Activated CD4-positive, alpha-beta T cell treated with anti-CD3 and anti-CD28 coated beads for 36 hours (primary cell): ENCODE data around the gene SEMA6B. TPM values are rescaled to one million over a fixed set of nuclear protein-coding genes. Genes with fewer than 3 reads are reported as not detected.

Experiments
- ATAC-seq: fragments of 200-7000 bp; cut with Tn5 transposase; one replicate; pipeline ENCODE4 v1.10.0; 2021; ENCODE audit warnings: mild to moderate bottlenecking, moderate library complexity
- CTCF ChIA-PET: fragments of 350-600 bp; sonication (Branson Sonifier 250); formaldehyde crosslinking; loops from one replicate; lab custom pipeline; 2021; ENCODE audit warnings: antibody characterized with exemption; lab: Charles Lee
- POLR2A ChIA-PET: fragments of 350-600 bp; sonication (Branson Sonifier 250); formaldehyde crosslinking; loops from one replicate; lab custom pipeline; 2021; ENCODE audit warnings: antibody characterized with exemption, inconsistent platforms; lab: Charles Lee
- DNase-seq: peaks from one replicate; pipeline ENCODE4 v3.0.0-alpha.2; 2020
- H3K27ac Mint-ChIP-seq: one replicate; pipeline ENCODE4 v1.8.0; 2021; ENCODE audit warnings: mixed read lengths
- H3K27me3 Mint-ChIP-seq: one replicate; pipeline ENCODE4 v1.8.0; 2021; ENCODE audit warnings: mixed read lengths
- H3K36me3 Mint-ChIP-seq: one replicate; pipeline ENCODE4 v1.8.0; 2021; ENCODE audit warnings: low read depth, mixed read lengths
- H3K4me1 Mint-ChIP-seq: one replicate; pipeline ENCODE4 v1.8.0; 2021; ENCODE audit warnings: mixed read lengths
- H3K4me3 Mint-ChIP-seq: one replicate; pipeline ENCODE4 v1.8.0; 2021; ENCODE audit warnings: mild to moderate bottlenecking, moderate library complexity, mixed read lengths
- H3K9me3 Mint-ChIP-seq: one replicate; pipeline ENCODE4 v1.8.0; 2021; ENCODE audit warnings: low read depth, mixed read lengths
- intact Hi-C, 2 experiments: fragments of 100-400 bp; cut with DNase I in 1 of 2; cut with micrococcal nuclease in 1 of 2; formaldehyde crosslinking; loops; one replicate each; pipeline versions ENCODE4 v1.14.2 to v1.15.1; 2022 to 2024; cut with DNase I, micrococcal nuclease
- total RNA-seq, 2 experiments: library from RNA; stranded (reverse); gene quantifications; one replicate each; pipeline ENCODE4 v1.2.3, GENCODE V29; 2021

SEMA6B gene
- total RNA-seq, 2 experiments from 2014 or later = not detected

DNA sequence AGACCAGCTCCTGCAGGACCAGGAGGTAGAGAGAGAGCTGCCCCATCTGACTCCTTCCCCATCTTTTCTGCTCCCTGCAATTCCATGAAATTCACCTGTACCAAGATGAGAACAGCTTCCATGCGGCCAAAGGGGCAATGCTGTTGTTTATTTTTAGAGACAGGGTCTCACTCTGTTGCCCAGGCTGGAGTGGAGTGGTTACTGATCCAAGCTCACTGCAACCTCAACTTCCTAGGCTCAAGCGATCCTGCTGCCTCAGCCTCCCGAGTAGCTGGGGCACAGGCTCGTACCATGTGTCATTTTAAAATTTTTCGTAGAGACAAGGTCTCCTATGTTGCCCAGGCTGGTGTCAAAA lies 37.6 kb downstream of the SEMA6B start:
- H3K4me1 Mint-ChIP-seq = no peaks in the 10 kb centered on the region
- no peak overlapping the region for H3K27ac Mint-ChIP-seq
- ChIA-PET POLR2A (no interaction called here), CTCF (interaction anchor here (0.5 to 0.6 kb wide), 2 partner anchors 103 to 1089 kb away, joined by 3 read pairs; no protein-coding TSS in a partner anchor)
- H3K9me3 Mint-ChIP-seq = no peaks in the 10 kb centered on the region
- DNase-seq (no peak), ATAC-seq (no peak)
- no peaks in the 10 kb centered on the region for H3K27me3 Mint-ChIP-seq
- no peaks in the 10 kb centered on the region for H3K36me3 Mint-ChIP-seq
- intact Hi-C loops = no loop called here
- H3K4me3 Mint-ChIP-seq = no peak overlapping the region

DNA sequence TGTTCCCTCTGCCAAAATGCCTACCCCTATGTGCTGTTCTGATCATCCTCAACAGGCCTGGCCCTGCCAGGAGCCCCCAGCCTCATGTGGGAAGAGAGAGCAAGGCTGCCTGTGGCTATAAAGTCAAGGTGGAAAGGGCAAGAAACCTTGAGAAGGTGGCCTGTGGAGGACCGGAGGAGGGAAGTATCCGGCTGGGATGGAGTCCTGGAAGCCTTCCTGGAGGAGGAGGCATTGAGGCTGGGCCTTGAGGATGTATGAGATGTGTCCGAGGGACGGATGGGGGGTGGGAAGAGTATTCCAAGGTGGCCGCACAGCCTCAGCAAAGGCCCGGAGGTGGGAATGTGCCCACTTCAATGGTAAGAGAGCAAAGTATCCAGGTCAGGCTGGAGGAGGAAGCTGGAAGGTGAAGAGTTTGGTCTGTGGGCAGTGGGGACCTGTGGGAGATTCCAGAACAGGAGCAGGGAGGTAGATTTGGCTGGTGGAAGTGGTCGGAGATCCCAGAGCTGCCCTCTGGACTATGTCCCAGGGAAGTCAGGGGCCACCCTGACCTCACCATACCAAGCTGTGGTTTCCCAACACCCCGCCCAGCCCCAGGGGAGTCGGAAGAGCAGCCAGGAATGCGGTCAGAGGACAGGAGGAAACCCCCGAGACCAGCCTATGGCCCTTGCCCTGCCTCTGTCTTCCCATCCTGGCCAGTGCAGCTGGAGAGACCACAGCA lies 38.2 kb downstream of the SEMA6B start:
- no peaks in the 10 kb centered on the region for H3K27me3 Mint-ChIP-seq
- ChIA-PET CTCF (interaction anchor here (0.5 to 0.7 kb wide), 2 partner anchors 103 to 106 kb away, joined by 3 read pairs; no protein-coding TSS in a partner anchor), POLR2A (no interaction called here)
- DNase-seq (no peak), ATAC-seq (no peak)
- intact Hi-C loops = no loop called here
- H3K27ac Mint-ChIP-seq = no peak overlapping the region
- H3K4me1 Mint-ChIP-seq = no peaks in the 10 kb centered on the region
- H3K4me3 Mint-ChIP-seq = no peak overlapping the region
- H3K36me3 Mint-ChIP-seq = no peaks in the 10 kb centered on the region
- H3K9me3 Mint-ChIP-seq = no peaks in the 10 kb centered on the region

DNA sequence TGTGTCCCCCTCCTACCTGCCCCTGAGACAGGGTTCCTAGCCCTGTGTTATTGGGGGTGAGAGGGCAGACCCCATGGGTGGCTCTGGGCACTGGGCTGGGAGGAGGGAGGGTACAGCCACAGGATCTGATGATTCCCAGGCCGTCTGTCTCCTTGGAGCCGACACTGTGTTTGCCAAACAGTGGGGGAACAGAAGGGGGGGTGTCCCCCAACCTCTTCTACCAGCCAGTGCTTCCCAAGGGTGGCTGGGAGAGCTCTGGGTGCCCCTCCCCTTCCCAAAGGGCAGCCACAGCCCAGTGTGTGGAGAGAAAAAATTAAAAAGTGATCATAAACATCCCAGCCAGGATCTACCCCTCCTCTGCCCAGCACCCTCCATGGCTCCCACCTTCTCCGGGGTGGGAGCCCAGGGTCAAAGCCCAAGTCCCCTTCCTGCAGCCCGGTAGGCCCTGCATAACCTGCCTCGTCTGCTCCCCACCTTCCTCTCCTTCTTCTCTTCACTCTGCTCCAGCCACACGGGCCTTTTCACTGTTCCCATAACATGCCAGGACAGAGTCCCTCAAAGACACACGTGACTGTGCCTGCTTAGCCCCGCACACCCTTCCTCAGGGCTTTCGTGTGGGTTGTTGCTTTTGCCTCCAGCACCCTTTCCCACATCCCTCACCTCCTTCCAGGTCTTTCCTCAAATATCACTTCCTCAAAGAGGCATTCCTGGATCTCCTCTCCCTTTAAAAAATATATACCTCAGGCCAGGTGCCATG lies 39.8 kb downstream of the SEMA6B start:
- no peaks in the 10 kb centered on the region for H3K9me3 Mint-ChIP-seq
- ATAC-seq (no peak), DNase-seq (no peak)
- CTCF ChIA-PET = interaction anchor here (1.0 kb wide), 1 partner anchor 271 kb away, joined by 4 read pairs; the partner anchor contains the start of gene FEM1A
- H3K36me3 Mint-ChIP-seq = no peaks in the 10 kb centered on the region
- intact Hi-C loops = no loop called here
- H3K27ac Mint-ChIP-seq = no peak overlapping the region
- POLR2A ChIA-PET = no interaction called here
- no peak overlapping the region for H3K4me3 Mint-ChIP-seq
- no peaks in the 10 kb centered on the region for H3K4me1 Mint-ChIP-seq
- no peaks in the 10 kb centered on the region for H3K27me3 Mint-ChIP-seq

DNA sequence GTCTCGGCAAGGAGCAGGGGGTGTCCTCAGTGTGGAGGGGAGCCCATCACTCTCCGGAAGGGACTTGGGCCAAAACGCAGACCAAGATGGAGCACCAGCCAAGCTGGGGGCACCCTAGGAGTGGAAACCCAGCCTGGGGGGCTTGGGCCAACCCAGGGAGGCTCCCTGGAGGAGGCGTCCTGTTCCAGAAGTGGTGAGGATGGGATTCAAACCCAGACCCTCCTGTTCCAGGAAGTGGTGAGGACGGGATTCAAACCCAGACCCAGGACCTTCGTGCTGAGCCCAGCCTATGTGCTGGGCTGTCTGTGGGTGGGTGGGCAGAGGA lies 40.4 kb downstream of the SEMA6B start:
- no peaks in the 10 kb centered on the region for H3K4me1 Mint-ChIP-seq
- no peaks in the 10 kb centered on the region for H3K36me3 Mint-ChIP-seq
- intact Hi-C loops = no loop called here
- no peak overlapping the region for H3K27ac Mint-ChIP-seq
- no peak for ATAC-seq
- no peak for DNase-seq
- ChIA-PET CTCF (no interaction called here), POLR2A (no interaction called here)
- no peaks in the 10 kb centered on the region for H3K9me3 Mint-ChIP-seq
- H3K27me3 Mint-ChIP-seq = no peaks in the 10 kb centered on the region
- H3K4me3 Mint-ChIP-seq = no peak overlapping the region

DNA sequence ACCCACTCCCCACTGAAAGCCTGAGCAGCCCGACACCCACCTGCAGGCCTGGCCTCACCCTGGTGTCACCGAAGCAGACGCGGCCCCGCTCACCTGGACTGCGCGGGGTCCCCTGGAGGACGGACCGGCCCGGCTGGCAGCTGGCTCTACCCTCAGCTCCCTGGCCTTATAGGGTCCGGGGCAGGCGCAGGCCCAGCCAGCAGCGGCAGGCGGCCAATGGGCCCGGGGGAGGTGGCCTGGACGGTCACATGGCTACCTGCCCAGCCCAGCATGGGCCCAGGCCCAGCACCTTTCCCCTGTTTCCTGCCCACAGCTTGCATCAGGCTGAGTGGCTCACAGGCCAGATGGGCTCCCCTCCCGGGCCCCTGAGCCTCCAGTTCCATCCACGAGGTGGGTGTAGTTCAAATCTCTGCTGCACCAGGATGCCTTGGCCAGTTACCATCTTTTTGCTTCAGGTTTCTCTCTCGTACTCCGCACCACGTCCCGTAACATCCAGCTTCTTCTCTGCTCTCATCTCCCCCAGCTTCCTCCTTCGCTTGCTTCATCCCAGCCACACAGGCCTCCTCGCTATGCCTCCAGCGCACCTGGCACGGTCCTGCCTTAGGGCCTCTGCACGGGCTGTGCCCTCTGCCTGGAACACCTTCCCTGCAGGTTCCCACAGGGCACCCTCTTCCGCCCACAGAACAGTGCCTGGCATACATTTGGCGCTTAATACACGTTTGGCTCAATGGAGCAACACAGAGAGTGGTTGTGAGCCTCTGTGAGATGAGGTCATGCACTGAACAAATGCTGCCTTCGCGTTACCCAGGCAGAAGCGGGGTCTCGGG lies 40.9 kb downstream of the SEMA6B start, which contains the start of gene PLIN4:
Gene PLIN4, minus strand, starts transcription at position 142 of the 827 bp plus-strand sequence. CDS start 214 bp downstream, outside the sequence.
- Mint-ChIP-seq H3K36me3 (no peaks in the 10 kb centered on the region), H3K9me3 (no peaks in the 10 kb centered on the region), H3K27ac (no peak within 1 kb of the TSS), H3K4me3 (no peak within 1 kb of the TSS), H3K27me3 (no peaks in the 10 kb centered on the region), H3K4me1 (no peaks in the 10 kb centered on the region)
- DNase-seq = no peak
- no peak for ATAC-seq
- intact Hi-C loops = no loop called here
- ChIA-PET CTCF (no interaction called here), POLR2A (no interaction called here)

DNA sequence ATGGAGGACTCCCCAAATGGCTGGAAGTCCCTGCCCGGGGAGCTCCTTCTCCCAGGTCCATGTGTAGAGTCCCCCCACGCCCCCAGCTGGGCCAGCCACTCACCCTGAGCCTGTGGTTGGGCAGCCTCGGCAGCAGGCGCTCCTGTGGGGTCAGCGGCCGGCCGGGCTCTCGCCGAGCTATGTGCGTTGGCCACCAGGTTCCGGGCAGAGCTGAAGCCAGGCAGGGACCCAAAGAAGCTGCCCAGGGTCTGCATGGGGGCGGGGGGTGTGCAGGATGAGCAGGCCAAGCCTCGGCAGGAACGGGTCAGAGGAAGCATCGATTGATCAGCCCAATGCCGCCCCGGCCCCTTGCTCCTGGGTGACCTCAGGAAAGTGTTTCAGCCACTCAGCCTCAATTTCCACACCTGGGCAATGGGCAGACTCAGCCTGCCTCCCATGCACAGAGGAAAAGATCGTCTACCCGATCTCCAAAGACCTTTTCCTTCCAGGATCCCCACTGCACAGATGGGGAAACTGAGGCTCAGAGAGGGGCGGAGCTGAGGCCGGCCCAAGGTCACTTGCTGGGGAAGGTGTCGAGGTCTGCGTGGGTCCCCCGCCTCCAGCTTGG lies 41.9 kb downstream of the SEMA6B start:
- POLR2A ChIA-PET = no interaction called here
- ATAC-seq (no peak), DNase-seq (no peak)
- H3K27me3 Mint-ChIP-seq = no peaks in the 10 kb centered on the region
- H3K36me3 Mint-ChIP-seq = no peaks in the 10 kb centered on the region
- H3K27ac Mint-ChIP-seq = no peak overlapping the region
- CTCF ChIA-PET = interaction anchor here (0.6 to 1.3 kb wide), 2 partner anchors 8 to 297 kb away, joined by 3 to 4 read pairs; no protein-coding TSS in a partner anchor
- H3K9me3 Mint-ChIP-seq = no peaks in the 10 kb centered on the region
- no peak overlapping the region for H3K4me3 Mint-ChIP-seq
- intact Hi-C loops = no loop called here
- no peaks in the 10 kb centered on the region for H3K4me1 Mint-ChIP-seq

DNA sequence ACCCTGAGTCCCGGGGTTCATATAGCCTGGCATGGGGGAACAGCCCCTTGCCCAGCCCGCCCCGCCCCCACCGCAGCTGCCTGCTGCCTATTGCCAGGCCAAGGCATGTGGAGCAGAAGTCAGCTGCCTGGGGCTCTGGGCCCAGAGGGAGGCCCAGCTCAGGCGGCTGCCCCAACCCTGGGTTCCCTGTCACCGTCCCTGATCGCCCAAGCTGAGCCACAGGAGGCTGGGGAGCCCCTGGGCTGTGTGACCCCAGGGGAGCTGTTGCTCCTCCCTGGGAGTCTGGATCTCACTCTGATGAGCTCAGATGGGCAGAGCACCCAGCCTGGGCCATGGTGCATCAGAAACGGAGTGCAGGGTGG lies 42.6 kb downstream of the SEMA6B start:
- no peak overlapping the region for H3K27ac Mint-ChIP-seq
- intact Hi-C loops = no loop called here
- no peaks in the 10 kb centered on the region for H3K27me3 Mint-ChIP-seq
- H3K9me3 Mint-ChIP-seq = no peaks in the 10 kb centered on the region
- ChIA-PET POLR2A (interaction anchor here (0.6 kb wide), 1 partner anchor 19 kb away, joined by 3 read pairs; no protein-coding TSS in a partner anchor), CTCF (interaction anchor here (1.3 kb wide), 1 partner anchor 8 kb away, joined by 4 read pairs; no protein-coding TSS in a partner anchor)
- no peak overlapping the region for H3K4me3 Mint-ChIP-seq
- DNase-seq (no peak), ATAC-seq (no peak)
- no peaks in the 10 kb centered on the region for H3K4me1 Mint-ChIP-seq
- no peaks in the 10 kb centered on the region for H3K36me3 Mint-ChIP-seq

DNA sequence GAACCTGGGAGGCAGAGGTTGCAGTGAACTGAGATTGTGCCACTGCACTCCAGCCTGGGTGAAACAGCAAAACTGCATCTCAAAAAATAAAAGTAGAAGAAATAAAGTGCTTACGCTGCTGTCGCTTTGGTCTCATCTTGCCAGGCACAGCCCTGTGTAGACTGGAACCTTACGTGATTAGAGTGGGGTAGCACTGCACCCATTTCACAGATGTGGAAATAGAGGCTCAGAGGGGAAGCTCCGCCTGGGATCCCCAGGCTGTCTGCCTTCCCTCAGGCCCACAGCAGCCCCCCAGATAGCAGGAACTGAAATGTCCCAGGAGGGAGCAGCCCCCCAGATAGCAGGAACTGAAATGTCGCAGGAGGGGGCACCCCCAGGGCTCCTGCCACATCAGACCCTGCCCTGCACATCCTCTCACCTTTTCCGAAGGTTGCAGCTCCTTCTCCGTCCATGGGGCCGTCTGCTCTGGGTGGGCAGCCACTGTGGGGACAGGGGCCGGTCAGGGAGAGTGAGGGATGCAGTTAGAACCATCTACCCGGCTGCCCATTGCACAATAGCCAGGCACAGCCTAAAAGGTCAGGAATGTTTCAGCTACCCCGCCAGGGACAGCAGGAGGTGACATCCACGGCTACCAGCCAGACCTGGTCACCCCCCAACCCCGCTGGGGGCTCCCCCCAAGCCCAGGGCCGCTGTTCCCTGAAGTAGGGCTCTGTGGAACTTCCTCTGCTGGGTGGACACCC lies 43.1 kb downstream of the SEMA6B start:
- H3K9me3 Mint-ChIP-seq = no peaks in the 10 kb centered on the region
- ChIA-PET CTCF (interaction anchor here (1.3 kb wide), 1 partner anchor 9 kb away, joined by 4 read pairs; no protein-coding TSS in a partner anchor), POLR2A (interaction anchor here (0.6 kb wide), 1 partner anchor 18 kb away, joined by 3 read pairs; no protein-coding TSS in a partner anchor)
- no peaks in the 10 kb centered on the region for H3K27me3 Mint-ChIP-seq
- no peak overlapping the region for H3K4me3 Mint-ChIP-seq
- H3K36me3 Mint-ChIP-seq = no peaks in the 10 kb centered on the region
- no peak overlapping the region for H3K27ac Mint-ChIP-seq
- DNase-seq (no peak), ATAC-seq (no peak)
- intact Hi-C loops = no loop called here
- no peaks in the 10 kb centered on the region for H3K4me1 Mint-ChIP-seq

DNA sequence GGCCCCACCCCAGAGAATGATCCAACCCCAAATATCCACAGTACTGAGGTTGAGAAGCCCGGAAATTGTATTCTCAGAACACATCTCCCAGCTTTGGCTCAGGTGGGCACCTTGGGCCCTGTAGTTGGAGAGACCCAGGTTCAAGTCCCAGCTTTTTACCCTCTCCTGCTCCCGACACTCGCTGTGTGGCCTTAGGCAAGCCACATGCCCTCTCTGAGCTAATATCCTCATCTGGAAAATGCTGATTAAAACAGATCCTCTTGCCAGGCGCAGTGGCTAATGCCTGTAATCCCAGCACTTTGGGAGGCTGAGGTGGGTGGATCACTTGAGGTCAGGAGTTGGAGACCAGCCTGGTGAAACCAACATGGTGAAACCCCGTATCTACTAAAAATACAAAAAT lies 43.8 kb downstream of the SEMA6B start:
- no peak overlapping the region for H3K27ac Mint-ChIP-seq
- CTCF ChIA-PET = no interaction called here
- intact Hi-C loops = no loop called here

DNA sequence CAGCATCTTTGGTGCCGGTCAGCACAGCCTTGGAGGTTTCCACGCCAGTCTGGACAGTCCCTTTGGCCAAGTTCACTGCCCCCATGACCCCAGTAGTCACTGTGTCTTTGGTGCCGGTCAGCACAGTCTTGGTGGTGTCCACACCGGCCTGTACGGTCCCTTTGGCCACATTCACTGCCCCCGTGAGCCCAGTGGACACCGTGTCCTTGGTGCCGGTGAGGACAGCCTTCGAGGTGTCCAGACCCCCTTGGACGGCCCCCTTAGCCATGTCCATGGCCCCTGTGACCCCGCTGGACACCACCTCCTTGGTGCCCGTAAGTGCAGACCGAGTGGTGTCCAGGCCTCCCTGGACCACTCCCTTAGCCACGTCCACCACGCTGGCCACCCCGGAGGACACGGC lies 46.2 kb downstream of the SEMA6B start:
- intact Hi-C loops = no loop called here
- ATAC-seq (no peak), DNase-seq (no peak)
- Mint-ChIP-seq H3K27me3 (no peaks in the 10 kb centered on the region), H3K4me1 (no peaks in the 10 kb centered on the region), H3K27ac (no peak overlapping the region), H3K4me3 (no peak overlapping the region), H3K9me3 (no peaks in the 10 kb centered on the region), H3K36me3 (no peaks in the 10 kb centered on the region)
- CTCF ChIA-PET = no interaction called here
- POLR2A ChIA-PET = no interaction called here

More for the DNA sequence above, 43.8 kb downstream of the SEMA6B start:
- DNase-seq = no peak
- POLR2A ChIA-PET = no interaction called here
- Mint-ChIP-seq H3K27me3 (no peaks in the 10 kb centered on the region), H3K36me3 (no peaks in the 10 kb centered on the region), H3K4me3 (no peak overlapping the region), H3K4me1 (no peaks in the 10 kb centered on the region), H3K9me3 (no peaks in the 10 kb centered on the region)
- no peak for ATAC-seq
